Central memory CD8-positive, alpha-beta T cell (primary cell): ENCODE results near the gene CTAG2.
A peak's percentile ranks its signal among the peaks of the same experiment; 100 is the strongest.
"Not testable (repeated sequence)": the region's sequence is repeated elsewhere in the genome, so short reads cannot be mapped to it uniquely, and the experiment has no call there.

Experiments
- ATAC-seq: fragments of 150-1000 bp; cut with Tn5 transposase; replicated peaks from 2 replicates; pipeline ENCODE4 v1.10.0; 2022; ENCODE audit warnings: mild to moderate bottlenecking, moderate FRiP score, moderate number of reproducible peaks; ENCODE audit not compliant: poor library complexity, severe bottlenecking; ENCODE audit errors: extremely low read depth
- DNase-seq, 2 donors: peaks; one replicate each; pipeline ENCODE4 v3.0.0; 2021; ENCODE audit warnings: low spot score in 2 of 2
- H3K27ac Mint-ChIP-seq: one replicate; pipeline ENCODE4 v1.8.0; 2022; ENCODE audit warnings: low read depth, mild to moderate bottlenecking, moderate library complexity, mixed read lengths
- H3K27me3 Mint-ChIP-seq: one replicate; pipeline ENCODE4 v1.8.0; 2022; ENCODE audit warnings: mixed read lengths
- H3K36me3 Mint-ChIP-seq: one replicate; pipeline ENCODE4 v1.8.0; 2022; ENCODE audit warnings: mild to moderate bottlenecking, moderate library complexity, mixed read lengths; ENCODE audit not compliant: insufficient read depth
- H3K4me1 Mint-ChIP-seq: one replicate; pipeline ENCODE4 v1.8.0; 2022; ENCODE audit warnings: mixed read lengths
- H3K4me3 Mint-ChIP-seq: one replicate; pipeline ENCODE4 v1.8.0; 2022; ENCODE audit warnings: mild to moderate bottlenecking, moderate library complexity, mixed read lengths
- H3K9me3 Mint-ChIP-seq: one replicate; pipeline ENCODE4 v1.8.0; 2022; ENCODE audit warnings: mixed read lengths

Gene CTAG2

DNA sequence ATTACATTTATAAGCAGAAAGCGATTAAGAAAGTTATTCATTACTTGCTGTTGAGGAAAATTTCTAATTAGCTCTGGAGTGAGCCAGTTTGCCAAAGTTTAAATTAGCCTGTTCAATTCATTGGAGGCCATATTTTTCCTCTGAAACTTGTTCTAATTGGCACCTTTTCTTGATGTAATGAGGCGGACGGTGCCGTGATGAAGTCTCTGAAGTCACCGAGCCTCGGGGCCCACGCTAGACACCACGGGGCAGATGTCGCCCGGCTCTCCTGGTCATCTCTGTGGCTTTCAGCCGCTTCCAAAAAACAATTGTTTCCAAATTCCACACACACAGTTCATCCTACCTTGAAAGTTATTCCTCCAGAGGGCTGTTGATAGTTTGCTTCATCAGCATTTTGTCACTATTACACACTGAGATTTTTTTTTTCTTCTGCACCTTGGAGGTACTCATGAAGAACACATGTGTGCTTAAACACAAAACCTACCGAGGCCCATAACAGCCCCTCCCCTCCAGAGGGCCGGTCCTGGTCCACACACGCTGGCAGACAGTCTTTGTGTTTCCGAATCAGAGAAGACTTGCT, 3.9 kb upstream of the CTAG2 start:
- H3K4me3 Mint-ChIP-seq = no peak overlapping the region
- no peaks in the 10 kb centered on the region for H3K27me3 Mint-ChIP-seq
- DNase-seq (no peak), ATAC-seq (no peak)
- no peaks in the 10 kb centered on the region for H3K36me3 Mint-ChIP-seq
- H3K4me1 Mint-ChIP-seq = no peaks in the 10 kb centered on the region
- H3K27ac Mint-ChIP-seq = no peak overlapping the region
- no peaks in the 10 kb centered on the region for H3K9me3 Mint-ChIP-seq

DNA sequence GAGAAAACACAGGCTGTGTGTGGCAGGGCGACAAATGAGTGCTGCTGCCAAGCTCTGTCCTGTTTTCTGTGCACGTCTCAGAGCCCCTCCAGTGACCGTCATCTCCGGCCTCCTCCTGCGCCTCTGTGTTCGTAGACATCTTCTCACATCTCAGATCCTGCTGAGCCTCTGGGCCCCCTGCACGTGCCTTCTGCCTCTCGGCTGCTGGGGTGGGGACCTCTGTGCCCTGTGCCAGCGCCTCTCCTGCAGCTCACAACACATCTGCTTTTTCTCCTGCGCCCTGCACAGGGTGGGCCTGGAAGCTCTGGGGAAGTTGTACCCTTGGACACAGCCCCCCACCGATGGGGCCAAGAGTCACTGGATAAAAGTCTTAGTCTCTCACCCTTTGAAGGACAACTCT, 2.4 kb upstream of the CTAG2 start:
- H3K27ac Mint-ChIP-seq = no peak overlapping the region

DNA sequence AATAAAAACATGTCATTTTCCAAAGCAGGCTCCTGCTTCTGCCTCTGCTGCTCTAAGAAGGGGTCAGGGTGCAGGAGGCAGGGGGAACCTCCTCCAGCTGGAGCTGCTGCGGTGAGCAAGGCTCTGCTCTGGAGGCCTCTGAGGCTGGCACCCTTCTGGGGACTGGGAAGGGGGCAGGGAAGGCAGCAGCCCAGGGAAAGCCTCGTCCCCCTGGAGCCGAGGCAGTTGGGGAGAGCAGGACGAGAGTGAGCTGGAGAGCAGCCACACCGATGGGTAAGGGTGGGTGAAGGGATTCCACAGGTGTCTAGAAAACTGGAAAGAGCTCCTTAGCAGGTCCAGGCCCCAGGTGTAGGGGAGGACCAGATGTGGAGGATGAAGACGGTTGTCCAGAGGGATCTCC, 2.0 kb upstream of the CTAG2 start:
- ATAC-seq (no peak), DNase-seq (no peak)
- H3K27me3 Mint-ChIP-seq = no peaks in the 10 kb centered on the region
- no peaks in the 10 kb centered on the region for H3K4me1 Mint-ChIP-seq
- H3K36me3 Mint-ChIP-seq = no peaks in the 10 kb centered on the region
- H3K27ac Mint-ChIP-seq = no peak overlapping the region
- H3K9me3 Mint-ChIP-seq = no peaks in the 10 kb centered on the region
- no peak overlapping the region for H3K4me3 Mint-ChIP-seq

More for the DNA sequence above, 2.4 kb upstream of the CTAG2 start:
- DNase-seq = no peak
- Mint-ChIP-seq H3K9me3 (no peaks in the 10 kb centered on the region), H3K27me3 (no peaks in the 10 kb centered on the region), H3K4me1 (no peaks in the 10 kb centered on the region), H3K36me3 (no peaks in the 10 kb centered on the region), H3K4me3 (no peak overlapping the region)
- no peak for ATAC-seq

DNA sequence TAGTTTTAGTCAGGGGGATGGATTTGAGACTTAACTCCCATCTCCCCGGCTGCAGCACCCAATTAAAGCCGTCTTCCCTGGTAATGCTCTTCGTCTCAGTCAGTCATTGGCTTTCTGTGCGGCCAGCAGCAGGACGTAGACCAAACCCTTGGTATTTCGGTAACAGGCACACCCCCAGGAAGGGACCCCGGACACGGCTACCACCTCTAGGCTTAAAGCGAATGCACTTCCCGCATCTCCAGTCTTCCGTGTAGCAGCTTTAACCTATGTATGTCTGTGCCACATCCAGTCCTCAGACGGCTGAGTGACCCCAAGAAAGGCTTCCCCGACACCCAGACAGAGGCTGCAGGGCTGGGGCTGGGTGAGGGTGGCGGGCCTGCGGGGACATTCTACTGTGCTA, 1.5 kb upstream of the CTAG2 start:
- Mint-ChIP-seq H3K4me1 (no peaks in the 10 kb centered on the region), H3K27me3 (no peaks in the 10 kb centered on the region), H3K27ac (no peak overlapping the region), H3K9me3 (no peaks in the 10 kb centered on the region), H3K36me3 (no peaks in the 10 kb centered on the region), H3K4me3 (no peak overlapping the region)
- DNase-seq = no peak
- ATAC-seq = no peak

DNA sequence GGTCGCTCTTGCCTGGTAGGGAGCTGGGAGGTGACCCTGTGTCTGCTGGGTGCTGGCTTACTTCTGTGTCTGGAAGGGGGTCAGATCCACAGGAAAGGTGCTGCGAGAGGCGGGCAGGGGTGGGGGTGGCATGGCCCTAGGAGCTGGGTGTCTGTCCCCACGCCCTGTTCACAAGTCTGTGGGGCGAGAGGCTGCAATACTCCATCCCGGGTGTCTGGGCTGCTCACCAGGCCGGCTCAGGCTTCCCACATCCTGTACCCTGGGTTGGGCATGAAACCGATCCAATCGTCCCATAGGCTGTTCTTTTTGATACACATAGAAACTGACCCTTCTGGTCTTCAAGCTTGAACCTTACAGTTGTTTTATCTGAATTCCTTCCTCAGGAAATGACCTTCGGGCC, 993 bp upstream of the CTAG2 start:
- H3K36me3 Mint-ChIP-seq = no peaks in the 10 kb centered on the region
- H3K4me3 Mint-ChIP-seq = no peak overlapping the region
- H3K27me3 Mint-ChIP-seq = no peaks in the 10 kb centered on the region
- no peaks in the 10 kb centered on the region for H3K4me1 Mint-ChIP-seq
- no peaks in the 10 kb centered on the region for H3K9me3 Mint-ChIP-seq
- ATAC-seq (no peak), DNase-seq (no peak)
- no peak overlapping the region for H3K27ac Mint-ChIP-seq

DNA sequence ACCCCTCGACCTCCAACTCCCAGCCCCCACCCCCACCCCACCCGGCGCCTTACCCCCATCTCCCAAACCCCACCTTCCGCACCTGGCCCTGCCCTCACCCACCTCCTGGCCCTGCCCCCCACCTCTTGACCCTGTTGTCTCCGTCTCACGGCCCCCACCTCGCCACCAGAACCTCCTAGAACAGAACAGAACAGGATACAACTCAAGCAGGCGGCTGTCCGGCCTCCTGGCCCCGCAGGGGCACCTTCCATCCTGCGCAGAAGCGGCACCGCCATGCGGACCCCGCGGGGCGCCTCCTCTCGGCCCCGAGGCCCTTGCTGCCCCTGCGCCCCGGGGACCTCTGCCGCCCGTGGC, 354 bp downstream of the CTAG2 start:
- Mint-ChIP-seq H3K27me3 (no peaks in the 10 kb centered on the region), H3K4me3 (no peak overlapping the region)

DNA sequence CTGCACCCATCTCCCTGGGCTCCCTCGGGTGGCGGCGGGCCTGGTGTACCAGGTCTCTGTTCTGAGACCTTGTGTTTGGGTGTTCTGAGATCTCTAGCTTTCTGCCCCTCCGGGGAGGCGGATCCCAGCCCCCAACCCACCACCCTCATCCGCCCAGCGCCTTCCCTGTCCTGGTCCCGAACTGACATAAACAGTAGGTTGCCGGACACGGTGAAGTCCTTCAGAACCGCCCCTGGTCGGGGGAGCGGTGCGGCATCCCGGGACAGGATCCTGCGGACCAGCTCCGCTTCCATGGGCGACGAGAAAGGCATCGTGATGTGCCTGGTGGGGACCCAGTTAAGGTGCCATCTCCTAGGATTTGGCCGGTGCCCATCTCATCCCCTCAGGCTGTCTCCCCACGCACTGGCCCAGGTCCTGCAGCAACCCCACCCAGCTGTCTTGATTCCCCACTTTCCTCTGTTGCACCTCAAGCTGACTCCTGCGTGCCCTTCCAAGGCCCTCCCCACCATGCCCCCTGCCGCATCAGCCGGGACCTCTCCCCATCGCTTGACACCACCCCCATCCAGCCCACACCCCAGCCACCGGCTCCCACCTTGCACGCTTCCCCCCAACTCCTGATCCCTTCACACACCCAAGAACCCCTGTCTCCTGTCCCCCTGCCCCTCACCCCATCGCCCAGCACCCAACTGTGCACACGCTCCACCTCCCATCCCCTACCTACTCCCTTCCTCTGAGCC, 900 bp downstream of the CTAG2 start:
- no peaks in the 10 kb centered on the region for H3K36me3 Mint-ChIP-seq
- no peaks in the 10 kb centered on the region for H3K4me1 Mint-ChIP-seq
- H3K27ac Mint-ChIP-seq = no peak overlapping the region
- no peaks in the 10 kb centered on the region for H3K9me3 Mint-ChIP-seq
- DNase-seq (no peak), ATAC-seq (no peak)
- H3K4me3 Mint-ChIP-seq = no peak overlapping the region
- no peaks in the 10 kb centered on the region for H3K27me3 Mint-ChIP-seq

More for the DNA sequence above, 354 bp downstream of the CTAG2 start:
- H3K36me3 Mint-ChIP-seq = no peaks in the 10 kb centered on the region
- ATAC-seq (no peak), DNase-seq (no peak)
- H3K4me1 Mint-ChIP-seq = no peaks in the 10 kb centered on the region
- no peak overlapping the region for H3K27ac Mint-ChIP-seq
- H3K9me3 Mint-ChIP-seq = no peaks in the 10 kb centered on the region

DNA sequence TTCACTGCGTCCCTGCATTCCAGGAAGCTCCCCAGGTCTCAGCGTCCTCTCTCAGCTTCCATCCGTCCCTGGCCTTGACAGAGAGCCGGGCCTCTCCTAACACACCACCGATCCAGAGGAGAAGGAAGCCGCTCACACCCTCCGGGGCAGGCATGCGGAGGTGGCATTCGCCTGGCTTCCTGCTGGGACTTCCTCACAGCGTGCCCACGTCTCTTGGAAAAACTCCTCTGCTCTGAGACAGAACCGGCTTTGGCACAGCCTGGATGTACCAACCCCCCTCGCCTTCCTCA, 3.2 kb downstream of the CTAG2 start:
- DNase-seq = no peak
- ATAC-seq = no peak
- no peak overlapping the region for H3K27ac Mint-ChIP-seq
- H3K27me3 Mint-ChIP-seq = no peaks in the 10 kb centered on the region
- no peaks in the 10 kb centered on the region for H3K9me3 Mint-ChIP-seq
- no peaks in the 10 kb centered on the region for H3K36me3 Mint-ChIP-seq
- no peaks in the 10 kb centered on the region for H3K4me1 Mint-ChIP-seq
- no peak overlapping the region for H3K4me3 Mint-ChIP-seq

DNA sequence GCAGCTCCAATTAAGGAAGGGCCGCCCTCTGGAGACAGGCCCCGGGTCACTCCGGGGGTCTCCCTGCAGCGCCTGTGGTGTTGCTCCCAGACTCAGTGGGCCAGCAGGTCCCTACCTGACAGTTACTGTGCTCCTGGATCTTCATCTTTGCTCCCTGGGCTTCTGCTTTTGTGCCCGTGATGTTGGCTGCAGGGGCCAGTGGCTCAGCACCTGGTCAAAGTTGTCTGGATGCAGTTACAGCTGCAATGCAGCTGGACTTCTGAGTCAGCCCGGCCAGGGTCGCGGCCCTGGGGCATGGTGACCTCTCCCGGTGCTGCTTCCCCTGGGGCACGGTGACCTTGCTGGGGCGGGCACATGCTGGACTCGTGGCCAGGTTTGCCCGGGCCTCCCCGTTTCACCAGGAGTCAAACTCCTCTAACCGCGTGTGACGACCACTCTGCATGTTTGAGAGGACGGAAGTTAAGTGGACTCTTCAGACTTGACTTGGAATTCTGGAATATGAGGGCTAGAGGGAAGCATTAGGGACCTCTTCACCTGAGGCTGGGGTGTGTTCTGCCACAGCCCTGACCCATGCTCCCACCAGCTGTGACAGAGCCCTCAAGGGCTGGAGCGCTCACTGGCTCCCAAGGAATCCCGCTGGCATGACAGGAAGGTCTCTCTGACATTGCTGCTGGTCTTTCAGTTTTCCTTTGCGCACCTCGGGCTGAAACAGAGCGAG, 3.7 kb downstream of the CTAG2 start:
- ATAC-seq (no peak), DNase-seq (no peak)
- Mint-ChIP-seq H3K9me3 (no peaks in the 10 kb centered on the region), H3K27me3 (no peaks in the 10 kb centered on the region), H3K36me3 (no peaks in the 10 kb centered on the region), H3K4me3 (no peak overlapping the region), H3K27ac (no peak overlapping the region), H3K4me1 (no peaks in the 10 kb centered on the region)

DNA sequence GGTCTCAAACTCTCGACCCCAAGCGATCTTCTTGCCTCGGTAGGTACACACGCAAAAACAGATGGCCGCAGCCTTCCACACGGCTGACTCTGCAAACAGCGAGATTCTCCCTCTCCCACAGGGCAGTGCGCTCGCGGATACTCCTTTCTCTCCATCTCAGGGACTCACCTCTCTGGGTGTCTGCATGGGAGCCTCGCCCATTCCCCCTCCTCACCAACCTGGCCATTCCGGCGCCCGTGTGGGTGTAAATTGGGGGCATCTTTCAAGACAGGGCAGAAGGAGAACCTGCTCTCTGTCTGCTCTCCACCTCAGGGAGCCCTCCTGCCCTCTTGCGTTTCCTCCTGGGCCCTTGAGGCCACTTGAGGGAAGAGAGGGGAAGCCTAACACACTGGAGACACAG, 4.4 kb downstream of the CTAG2 start:
- no peaks in the 10 kb centered on the region for H3K36me3 Mint-ChIP-seq
- DNase-seq = no peak
- no peaks in the 10 kb centered on the region for H3K27me3 Mint-ChIP-seq
- no peaks in the 10 kb centered on the region for H3K9me3 Mint-ChIP-seq
- no peaks in the 10 kb centered on the region for H3K4me1 Mint-ChIP-seq
- ATAC-seq = no peak
- no peak overlapping the region for H3K27ac Mint-ChIP-seq
- no peak overlapping the region for H3K4me3 Mint-ChIP-seq

DNA sequence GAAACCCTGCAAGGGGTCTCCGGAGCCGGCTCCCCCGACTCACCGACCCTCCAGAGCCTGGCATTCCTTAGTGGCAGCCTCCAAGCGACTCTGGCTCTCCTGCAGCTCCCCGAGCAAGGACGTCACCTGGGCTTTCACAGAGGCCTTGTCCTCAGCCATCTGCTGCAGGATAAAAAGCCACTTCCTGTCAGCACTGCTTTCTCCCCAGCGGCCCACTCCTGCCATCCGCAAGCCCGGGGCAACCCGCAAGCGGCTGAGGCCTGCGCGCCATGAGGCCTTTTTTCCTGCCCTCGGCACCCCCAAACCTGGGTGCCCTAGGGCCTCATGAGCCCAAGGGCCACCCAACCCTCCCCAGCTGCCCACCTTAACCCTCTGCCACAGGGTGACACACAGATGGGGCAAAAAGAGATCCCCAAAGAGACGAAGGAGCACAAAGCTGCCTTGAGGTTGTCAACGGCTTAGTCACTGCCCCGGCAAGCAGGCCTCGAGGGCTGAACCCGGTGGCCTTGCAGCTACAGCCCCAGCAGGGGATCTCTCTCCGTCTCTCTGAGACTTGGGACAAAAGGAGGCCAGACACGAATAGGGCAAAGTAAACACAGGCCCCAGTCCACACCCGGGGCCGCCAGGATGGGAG, 7.5 kb downstream of the CTAG2 start:
- H3K4me3 Mint-ChIP-seq, H3K9me3 Mint-ChIP-seq, H3K4me1 Mint-ChIP-seq, H3K36me3 Mint-ChIP-seq, DNase-seq, H3K27me3 Mint-ChIP-seq, H3K27ac Mint-ChIP-seq: not testable (repeated sequence)
- ATAC-seq = peak; percentile 73

DNA sequence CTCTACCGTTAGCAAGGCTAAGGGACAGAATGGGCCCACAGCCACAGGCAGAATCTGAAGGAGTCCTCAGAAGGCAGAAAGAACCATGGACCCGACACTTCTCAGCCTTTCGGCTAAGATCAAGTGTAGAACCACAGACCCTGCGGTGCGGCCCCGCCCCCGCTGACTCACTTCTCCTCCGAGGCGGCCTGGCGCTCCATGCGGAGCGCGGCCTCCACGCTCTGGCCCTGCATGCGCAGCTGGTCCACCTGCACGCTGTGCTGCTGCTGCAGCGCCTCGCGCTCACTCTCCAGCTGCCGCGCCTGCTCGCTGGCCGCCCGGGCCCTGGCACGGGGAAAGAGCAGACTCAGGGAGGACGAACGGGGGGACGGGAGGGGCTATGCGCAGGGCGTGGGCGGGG, 9.7 kb downstream of the CTAG2 start:
- H3K27ac Mint-ChIP-seq, H3K36me3 Mint-ChIP-seq, H3K27me3 Mint-ChIP-seq, H3K4me3 Mint-ChIP-seq, H3K4me1 Mint-ChIP-seq, ATAC-seq, H3K9me3 Mint-ChIP-seq, DNase-seq: not testable (repeated sequence)

DNA sequence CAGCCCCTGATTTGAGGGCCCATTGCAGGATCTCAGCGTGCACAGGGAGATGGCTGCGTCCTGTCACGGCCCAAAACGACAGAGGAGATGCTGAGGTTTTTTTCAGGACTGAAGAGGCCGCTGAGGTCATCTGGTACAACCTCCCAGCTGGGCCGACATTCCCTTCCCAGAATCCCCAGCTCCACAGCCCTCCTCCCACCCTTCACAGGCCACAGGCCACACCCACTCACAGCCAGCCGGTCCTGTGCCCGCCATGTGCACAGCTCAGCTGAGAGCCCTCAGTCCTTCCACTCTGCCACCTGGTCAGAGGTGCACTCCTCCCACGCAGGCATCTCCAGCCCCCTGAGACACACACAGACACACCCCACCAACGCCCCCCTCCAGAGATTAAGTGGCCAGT, 11.6 kb downstream of the CTAG2 start:
- DNase-seq, H3K36me3 Mint-ChIP-seq, H3K9me3 Mint-ChIP-seq, H3K4me3 Mint-ChIP-seq, ATAC-seq, H3K27me3 Mint-ChIP-seq, H3K27ac Mint-ChIP-seq, H3K4me1 Mint-ChIP-seq: not testable (repeated sequence)
